Left colon (tissue), 2 donors: ENCODE measurements around the gene CHRNA10. TPM values are rescaled to one million over a fixed set of nuclear protein-coding genes. Genes with fewer than 3 reads are reported as not detected.
"Not testable (repeated sequence)": the region's sequence is repeated elsewhere in the genome, so short reads cannot be mapped to it uniquely, and the experiment has no call there.

ENCODE experiments used
- ATAC-seq: fragments of 200-7000 bp; cut with Tn5 transposase; one replicate; pipeline ENCODE4 v1.9.1; 2020; ENCODE audit warnings: mild to moderate bottlenecking, moderate library complexity
- DNase-seq, 2 donors: peaks; one replicate each; pipeline ENCODE4 v3.0.0-alpha.2; 2020
- intact Hi-C, 2 donors: fragments of 100-400 bp; cut with DNase I in 1 of 2; cut with micrococcal nuclease in 1 of 2; formaldehyde crosslinking; loops; one replicate each; pipeline versions ENCODE4 v1.11.2 to v1.14.0; 2022; cut with DNase I, micrococcal nuclease
- total RNA-seq, 2 donors: library from RNA; stranded (reverse); fragmentation: NEBNext Ultra II Directional; extraction: Animal tissue kit (Norgen Biotek cat#: 25700); gene quantifications; one replicate each; pipeline ENCODE4 v1.2.1, GENCODE V29; 2021
- donor health status: DM: no; HTN: no; CAD: no.
- donor health status: DM: yes; HTN: yes; CAD: no.

The CHRNA10 gene
- total RNA-seq, 2 donors from 2014 or later, result 0.70 to 0.81 TPM

DNA sequence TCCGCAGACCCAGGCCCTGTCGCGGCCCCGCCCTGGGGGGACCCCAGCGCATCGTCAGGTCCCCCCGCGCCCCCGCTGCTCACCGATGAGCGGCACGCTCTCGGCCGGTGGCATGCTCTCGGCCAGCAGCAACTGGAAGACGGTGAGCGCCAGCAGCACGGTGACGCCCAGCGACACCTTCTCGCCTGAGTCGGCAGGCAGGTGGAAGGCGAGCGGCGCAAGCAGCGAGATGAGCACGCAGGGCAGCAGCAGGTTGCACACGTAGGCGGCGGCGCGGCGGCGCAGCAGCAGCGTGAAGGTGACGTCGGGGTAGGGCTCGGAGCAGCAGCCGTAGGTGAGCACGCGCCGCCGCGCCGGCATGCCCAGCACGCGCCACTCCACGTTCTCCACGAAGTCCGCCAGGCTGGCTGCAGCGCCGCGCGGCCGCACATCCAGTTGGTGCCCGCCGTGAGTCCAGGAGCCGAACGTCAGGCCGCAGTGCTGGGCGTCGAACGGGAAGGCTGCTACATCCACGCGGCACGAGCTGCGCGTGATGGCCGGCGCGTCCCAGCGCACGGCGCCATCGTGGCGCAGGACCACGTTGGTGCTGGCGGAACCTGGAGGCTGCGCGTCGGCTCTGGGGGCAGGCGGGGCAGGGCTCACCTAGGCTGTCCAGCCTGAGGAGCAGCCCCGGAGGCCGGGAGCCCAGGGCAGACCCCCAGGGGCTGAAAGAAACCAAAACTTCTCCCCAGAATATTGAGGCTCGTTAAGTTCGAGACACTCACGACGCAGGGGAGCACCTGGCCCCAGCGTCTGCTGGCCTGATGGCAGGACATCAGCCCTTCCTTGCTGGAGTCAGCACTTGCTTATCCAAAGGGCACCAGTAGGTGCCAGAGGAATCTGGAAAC is 3.8 kb downstream of the CHRNA10 start:
- intact Hi-C loops, result no loop called here
- DNase-seq (no peak), ATAC-seq (no peak)

DNA sequence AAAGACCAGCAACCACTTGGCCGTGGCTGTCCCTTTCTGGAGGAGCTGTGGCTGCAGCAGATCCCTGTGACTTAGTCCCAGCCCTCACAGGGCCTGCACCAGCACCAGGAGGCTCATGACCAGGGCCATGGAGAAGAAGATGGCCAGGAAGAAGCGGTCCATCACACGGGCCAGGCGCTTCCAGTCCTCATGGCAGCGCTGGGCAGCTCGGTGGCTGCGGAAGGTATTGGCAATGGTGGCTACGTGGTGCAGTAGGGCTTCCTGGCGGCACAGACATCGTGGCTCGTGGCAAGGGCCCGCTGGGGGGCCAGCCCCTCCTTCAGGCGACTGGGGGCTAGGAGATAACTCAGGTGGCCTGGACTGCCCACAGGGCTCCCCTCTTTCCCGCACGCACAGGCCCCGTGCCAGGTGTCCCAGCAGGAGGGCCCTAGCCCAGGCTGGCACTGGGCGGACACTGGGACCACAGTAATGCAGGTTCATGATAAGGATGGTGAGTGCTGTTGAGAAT is 5.1 kb downstream of the CHRNA10 start:
- DNase-seq, result no peak
- no peak for ATAC-seq
- intact Hi-C loops, result no loop called here

DNA sequence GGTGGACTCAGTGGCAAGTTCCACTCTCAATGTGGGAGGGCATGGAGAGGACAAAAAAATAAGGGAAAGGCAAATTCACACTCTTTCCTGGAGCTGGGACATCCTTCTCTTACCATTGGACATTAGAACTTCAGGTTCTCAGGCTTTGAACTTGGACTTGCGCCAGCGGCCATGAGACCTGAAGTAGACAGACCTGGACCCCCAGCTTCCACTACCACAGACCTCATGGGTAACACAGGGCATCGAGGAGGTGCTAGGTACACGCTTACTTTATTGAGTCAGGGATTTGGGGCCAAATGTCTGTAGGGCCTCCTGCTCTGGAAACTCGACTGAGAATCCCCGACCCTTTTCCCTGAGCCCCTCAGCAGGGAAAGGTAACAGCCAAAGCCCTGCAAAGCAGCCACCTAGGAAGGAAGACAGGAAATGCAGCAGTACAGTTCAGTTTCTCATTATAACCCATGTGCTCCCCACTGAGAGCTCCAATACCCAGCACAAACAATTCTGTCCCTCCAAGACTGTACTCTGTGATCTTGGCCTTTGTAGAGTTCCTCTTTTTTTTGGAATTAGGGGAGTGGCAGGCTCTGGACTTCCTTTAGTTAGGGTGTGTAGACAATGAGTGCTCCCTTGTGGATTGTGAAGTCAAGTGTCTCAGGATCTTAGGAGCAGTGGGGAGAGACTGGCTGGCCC is 5.7 kb downstream of the CHRNA10 start:
- intact Hi-C loops, result no loop called here
- DNase-seq (no peak), ATAC-seq (no peak)

DNA sequence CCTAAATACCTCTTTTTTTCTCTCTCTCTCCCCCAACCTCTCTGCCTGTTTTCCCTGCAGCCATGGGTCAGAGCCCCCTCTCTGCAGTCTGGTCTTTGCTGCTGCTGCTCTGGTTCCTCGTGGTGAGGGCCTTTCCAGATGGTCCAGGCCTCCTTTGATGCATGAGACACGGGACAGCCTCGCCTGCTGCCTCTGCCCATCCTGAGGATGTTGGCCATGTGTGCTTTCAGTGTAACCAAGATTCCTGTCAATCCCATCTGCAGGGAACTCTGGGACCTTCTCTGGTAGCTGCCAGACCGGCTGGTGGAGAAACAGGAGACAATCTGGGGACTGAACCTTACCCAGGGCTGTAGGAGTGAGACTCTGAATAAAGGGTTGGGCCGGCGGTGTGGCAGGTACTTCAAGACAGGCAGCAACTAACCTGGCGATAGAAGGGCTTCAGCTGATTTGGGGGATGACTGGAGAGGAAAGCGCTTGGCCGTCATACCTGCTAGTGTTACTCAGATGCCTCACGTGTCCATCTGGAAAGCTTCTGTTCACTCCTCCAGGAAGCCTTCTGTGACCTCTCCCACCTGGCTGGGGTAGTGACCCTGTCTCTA is 7.1 kb downstream of the CHRNA10 start:
- intact Hi-C loops, result no loop called here
- ATAC-seq, result no peak

DNA sequence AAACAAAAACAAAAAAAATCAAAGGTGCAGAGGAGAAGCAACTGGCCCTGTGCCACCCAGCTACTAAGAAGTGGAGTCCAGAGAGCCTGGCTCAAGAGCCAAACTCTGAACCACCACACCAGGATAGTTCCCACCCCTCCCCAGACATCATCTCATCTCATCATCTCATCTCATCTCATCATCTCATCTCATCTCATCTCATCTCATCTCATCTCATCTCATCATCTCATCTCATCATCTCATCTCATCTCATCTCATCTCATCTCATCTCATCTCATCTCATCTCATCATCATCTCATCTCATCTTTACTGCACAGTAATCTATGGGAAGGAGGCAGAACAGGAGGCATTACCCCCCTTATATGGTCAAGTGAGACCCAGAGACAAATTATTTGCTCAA is 8.3 kb downstream of the CHRNA10 start:
- intact Hi-C loops, result no loop called here
- DNase-seq (no peak), ATAC-seq (no peak)

More for the DNA sequence above, 7.1 kb downstream of the CHRNA10 start:
- DNase-seq, result no peak

DNA sequence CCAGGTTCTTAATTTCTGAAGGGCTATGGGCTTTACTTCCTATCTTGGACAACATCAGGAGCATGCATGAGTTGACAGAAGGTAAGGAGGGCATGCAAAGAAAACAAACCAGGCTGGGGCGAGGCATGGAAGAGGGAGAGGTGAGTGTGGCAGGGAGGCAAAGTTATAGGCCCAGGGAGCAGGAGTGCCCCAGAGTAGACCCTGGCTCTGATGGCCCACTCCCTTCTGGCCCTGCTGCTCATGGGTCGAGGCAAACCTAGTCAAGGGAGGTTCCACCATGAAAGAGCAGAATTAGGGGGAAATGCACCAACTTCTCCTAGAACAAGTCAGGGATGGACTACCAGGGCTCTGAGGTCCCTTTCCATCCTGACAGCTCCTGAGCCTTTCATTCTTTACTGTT is 10.2 kb downstream of the CHRNA10 start:
- ATAC-seq (no peak), DNase-seq (no peak)
- intact Hi-C loops, result no loop called here

DNA sequence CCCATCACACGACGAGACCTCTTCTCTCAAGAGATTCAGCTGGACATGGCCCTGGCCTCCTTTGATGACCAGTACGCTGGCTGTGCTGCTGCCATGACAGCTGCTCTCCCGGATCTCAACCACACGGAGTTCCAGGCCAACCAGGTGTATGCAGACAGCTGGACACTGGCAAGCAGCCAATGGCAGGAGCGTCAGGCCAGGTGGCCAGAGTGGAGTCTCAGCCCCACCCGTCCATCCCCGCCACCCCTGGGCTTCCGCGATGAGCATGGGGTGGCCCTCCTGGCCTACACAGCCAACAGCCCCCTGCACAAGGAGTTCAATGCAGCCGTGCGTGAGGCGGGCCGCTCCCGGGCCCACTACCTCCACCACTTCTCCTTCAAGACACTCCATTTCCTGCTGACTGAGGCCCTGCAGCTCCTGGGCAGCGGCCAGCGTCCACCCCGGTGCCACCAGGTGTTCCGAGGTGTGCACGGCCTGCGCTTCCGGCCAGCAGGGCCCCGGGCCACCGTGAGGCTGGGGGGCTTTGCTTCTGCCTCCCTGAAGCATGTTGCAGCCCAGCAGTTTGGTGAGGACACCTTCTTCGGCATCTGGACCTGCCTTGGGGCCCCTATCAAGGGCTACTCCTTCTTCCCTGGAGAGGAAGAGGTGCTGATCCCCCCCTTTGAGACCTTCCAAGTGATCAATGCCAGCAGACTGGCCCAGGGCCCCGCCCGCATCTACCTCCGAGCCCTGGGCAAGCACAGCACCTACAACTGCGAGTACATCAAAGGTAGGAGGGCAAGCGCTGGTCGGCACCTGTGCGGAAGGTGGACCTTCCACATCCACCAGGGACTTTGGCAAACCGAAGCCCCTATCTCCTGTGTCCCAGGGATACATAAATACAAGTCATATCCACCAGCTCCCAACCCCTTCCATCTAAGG is 11.3 kb downstream of the CHRNA10 start:
- peak in 1 of 2 donors; percentile 12 for DNase-seq
- ATAC-seq, result peak; percentile 35
- intact Hi-C loops, result no loop called here

DNA sequence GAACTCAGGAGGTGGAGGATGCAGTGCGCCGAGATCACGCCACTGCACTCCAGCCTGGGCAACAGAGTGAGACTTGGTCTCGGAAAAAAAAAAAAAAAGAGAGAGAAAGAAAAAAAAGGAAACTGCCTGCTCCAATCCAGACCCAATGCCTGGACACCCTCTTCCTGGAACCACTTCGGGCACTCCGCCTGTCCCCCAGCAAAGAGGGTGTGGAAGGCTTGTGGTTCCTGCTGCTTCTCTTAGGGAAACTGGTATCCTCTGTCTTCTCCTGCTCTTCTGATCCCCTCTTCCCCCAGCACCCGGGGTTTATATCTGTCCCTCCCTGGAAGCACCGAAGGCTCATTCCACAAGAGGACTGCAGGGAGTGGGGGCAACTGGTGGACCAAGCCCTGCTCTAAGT is 12.9 kb downstream of the CHRNA10 start:
- intact Hi-C loops, result no loop called here
- no peak for ATAC-seq
- no peak for DNase-seq

DNA sequence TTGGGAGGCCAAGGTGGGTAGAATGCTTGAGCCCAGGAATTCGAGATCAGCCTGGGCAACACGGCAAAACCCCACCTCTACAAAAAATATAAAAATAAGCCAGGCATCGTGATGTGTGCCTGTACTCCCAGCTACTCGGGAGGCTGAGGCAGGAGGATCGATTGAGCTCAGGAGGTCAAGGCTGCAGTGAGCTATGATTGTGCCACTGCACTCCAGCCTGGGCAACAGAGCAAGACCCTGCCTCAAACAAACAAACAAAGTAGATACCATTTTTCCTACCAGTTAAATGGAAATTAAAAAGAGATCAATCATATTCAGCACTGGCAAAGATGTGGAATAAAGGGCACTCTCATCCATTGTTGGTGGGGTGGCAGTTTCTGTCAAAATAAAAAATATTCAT is 13.9 kb downstream of the CHRNA10 start:
- DNase-seq, ATAC-seq, intact Hi-C loops: not testable (repeated sequence)

DNA sequence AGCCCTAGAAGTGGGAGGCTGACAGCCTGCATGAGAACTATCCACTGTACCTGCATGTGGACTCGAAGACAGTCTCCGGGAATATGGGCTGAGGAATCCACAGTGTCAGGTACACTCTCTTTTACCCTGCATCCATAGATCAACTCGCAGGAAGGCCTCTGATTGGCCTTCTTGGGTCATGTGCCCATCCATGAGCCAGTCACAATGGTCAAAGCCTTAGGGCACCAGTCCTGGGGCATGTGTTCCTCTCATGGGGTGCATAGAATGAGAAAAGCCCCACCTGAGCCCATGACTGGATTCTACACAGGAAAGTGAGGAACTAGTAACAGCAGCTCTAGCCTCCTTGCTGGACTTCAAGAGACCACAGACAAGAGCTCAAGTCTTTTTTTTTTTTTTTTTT is 15.6 kb downstream of the CHRNA10 start:
- no peak for ATAC-seq
- DNase-seq, result no peak
- intact Hi-C loops, result no loop called here

DNA sequence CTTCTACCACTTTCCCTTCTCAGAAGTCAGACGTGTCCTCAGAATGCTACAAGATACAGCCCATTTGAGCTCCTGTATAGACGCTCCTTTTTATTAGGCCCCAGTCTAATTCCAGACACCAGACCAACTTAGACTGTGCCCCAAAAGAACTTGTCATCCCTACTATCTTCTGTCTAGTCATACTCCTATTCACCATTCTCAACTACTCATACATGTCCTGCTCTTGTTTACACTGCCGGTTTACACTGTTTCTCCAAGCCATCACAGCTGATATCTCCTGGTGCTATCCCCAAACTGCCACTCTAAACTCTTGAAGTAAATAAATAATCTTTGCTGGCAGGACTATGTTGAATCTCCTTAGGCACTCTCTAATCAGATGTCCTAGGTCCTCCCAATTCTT is 18.7 kb downstream of the CHRNA10 start:
- intact Hi-C loops, ATAC-seq, DNase-seq: not testable (repeated sequence)

DNA sequence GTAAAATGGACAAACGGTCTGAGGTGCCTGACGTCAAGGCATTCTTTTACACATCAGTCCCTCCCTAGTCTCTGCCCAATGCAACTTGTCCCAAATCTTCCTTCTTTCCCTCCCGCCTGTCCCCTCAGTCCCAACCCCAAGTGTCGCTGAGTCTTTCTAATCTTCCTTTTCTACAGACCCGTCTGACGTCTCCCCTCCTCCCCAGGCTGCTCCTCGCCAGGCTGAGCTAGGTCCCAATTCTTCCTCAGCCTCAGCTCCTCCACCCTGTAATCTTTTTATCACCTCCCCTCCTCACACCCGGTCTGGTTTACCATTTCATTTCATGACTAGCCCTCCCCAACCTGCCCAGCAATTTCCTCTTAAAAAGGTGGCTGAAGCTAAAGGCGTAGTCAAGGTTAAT is 21.8 kb downstream of the CHRNA10 start:
- intact Hi-C loops, ATAC-seq, DNase-seq: not testable (repeated sequence)

DNA sequence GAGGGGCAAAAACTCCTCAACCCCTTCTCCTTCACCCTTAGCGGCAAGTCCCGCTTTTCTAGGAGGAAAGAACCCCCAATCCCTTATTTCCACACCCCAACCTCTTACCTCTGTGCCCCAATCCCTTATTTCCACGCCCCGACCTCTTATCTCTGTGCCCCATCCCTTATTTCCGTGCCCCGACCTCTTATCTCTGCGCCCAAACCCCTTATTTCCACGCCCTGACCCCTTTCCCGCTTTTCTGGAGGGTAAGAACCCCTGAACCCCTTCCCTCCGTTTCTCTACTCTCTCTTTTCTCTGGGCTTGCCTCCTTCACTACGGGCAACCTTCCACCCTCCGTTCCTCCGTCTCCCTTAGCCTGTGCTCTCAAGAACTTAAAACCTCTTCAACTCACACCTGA is 22.3 kb downstream of the CHRNA10 start:
- ATAC-seq, intact Hi-C loops: not testable (repeated sequence)

DNA sequence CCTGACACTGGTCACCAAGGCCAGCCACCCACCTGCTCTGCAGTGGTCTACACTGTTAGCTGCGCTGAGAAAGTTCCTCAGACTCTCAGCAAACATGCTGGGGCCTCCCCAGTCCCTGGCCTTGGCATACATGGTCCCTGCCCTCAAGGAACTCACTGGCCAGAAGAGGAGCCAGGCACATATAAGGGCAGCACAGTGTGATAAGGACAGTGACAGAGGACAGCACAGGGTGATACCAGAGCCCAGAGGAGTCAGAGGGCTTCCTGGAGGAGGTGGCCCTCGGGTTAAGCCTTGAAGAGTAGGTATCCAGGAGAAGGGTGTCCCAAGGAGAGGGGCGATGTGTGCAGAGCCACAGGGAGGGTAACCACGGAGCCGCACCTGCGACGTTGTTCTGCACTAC is 25.6 kb downstream of the CHRNA10 start:
- ATAC-seq (no peak), DNase-seq (no peak)
- intact Hi-C loops, result no loop called here

More for the DNA sequence above, 22.3 kb downstream of the CHRNA10 start:
- DNase-seq, result not testable (repeated sequence)

DNA sequence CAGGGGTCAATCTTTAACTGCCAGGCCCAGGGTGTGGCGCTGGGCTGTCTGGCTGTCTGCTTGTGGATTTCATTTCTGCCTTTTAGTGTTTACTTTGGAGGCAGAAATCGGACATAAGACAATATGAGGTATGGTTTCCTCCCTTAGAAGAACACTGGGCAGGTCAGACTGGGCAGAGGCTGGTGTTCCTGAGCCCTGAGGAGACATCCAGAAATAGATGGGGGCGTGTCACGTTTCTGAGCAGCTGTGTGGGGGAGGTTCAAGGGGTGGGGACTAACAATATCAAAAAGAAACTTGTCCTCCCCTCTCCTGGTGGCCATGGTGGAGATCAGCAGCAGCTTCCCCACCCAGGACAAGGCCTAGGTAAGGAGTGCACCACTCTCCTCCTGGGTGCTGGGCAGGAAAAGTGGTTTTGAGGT is 26.4 kb downstream of the CHRNA10 start, which contains the start of gene ART1:
TSS of gene ART1 (plus strand) at position 312 of the 419 bp plus-strand sequence. CDS start 14,086 bp downstream, outside the sequence.
- DNase-seq, result peak in 1 of 2 donors; percentile 11
- intact Hi-C loops, result no loop called here
- ATAC-seq, result peak; percentile 59

DNA sequence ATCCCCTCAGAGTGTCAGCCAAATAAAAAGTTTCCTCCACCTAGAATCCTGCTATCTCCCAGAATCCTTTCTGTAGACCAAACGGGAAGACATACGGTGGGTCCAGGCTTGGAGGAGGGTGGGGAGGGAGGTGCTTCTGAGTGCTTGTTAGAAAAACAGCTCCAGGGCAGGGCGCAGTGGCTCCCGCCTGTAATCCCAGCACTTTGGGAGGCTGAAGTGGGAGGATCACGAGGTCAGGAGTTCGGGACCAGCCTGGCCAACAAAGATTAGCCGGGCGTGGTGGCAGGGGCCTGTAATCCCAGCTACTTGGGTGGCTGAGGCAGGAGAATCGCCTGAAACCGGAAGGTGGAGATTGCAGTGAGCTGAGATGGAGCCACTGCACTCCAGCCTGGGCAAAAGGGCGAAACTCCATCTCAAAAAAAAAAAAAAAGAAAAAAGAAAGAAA is 28.1 kb downstream of the CHRNA10 start:
- ATAC-seq, intact Hi-C loops, DNase-seq: not testable (repeated sequence)

DNA sequence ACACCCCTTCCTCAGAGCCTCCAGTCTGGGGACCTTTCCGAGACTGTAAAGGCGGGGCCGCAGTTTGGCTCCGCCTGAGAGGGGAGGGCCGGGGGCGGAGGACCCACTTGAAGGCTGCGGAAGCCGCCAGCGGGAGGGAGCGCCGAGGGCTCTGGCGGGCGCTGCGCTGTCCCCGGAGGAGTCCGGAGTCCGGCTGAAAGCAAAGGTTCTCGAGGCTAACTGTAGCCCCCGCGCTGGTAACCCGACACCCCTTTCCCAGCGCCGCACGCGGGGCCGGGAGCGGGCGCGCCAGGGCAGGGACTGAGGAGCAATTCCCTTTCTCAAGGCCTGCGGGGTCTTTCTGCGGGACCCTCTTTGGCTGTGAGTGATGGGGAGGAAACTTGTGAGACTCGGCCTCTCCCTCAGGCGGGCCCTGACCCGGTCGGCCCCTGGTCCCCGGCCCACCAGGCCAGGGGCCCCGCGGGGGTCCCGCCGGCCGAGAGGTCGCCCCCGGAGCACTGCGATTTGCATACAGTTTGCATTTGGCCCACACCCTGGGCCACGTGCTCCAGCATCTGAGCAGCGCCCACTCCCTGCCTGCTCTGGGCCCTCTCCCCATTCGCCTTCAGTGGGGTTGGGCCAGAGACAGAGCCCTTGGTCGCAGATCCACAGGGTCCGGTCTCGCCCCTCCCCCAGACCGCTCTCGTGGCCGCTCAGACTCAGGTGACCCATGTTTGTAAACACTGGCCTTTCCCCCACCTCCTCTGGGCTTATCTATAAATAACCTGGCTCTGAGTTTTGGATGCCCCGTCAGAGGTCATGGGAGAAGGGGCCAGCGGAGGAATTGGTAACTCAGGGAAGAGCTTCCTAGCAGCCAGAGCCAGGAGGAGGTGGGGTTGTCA is 28.9 kb downstream of the CHRNA10 start:
- ATAC-seq, result peak; percentile 89
- intact Hi-C loops, result no loop called here
- peak; percentile 66 to 74 for DNase-seq
